HUDEP-2 (cell line): ENCODE results near the gene CLEC2L.

Source experiments
- DNase-seq, 76 experiments: peaks; one replicate each; lab custom pipeline; 2025; ENCODE audit not compliant: unreplicated experiment in 76 of 76; lab: John Stamatoyannopoulos, UW

Gene CLEC2L

GRCh38 chr7:139572704-139573385, 49.4 kb downstream of the CLEC2L start:
- DNase-seq: no peak

- no peak for DNase-seq
Measured at GRCh38 chr7:139573871-139574270, 50.4 kb downstream of the CLEC2L start.

GRCh38 chr7:139574618-139575337, 51.3 kb downstream of the CLEC2L start:
- DNase-seq: no peak

GRCh38 chr7:139575338-139575680, 51.8 kb downstream of the CLEC2L start:
- no peak for DNase-seq

GRCh38 chr7:139576179-139576973, 52.9 kb downstream of the CLEC2L start:
- no peak for DNase-seq

- no peak for DNase-seq
Measured at GRCh38 chr7:139580435-139580834, 57.0 kb downstream of the CLEC2L start.

- no peak for DNase-seq
Measured at GRCh38 chr7:139582130-139582650, 58.7 kb downstream of the CLEC2L start.

- no peak for DNase-seq
Measured at GRCh38 chr7:139582671-139583155, 59.2 kb downstream of the CLEC2L start.

- no peak for DNase-seq
Measured at GRCh38 chr7:139583826-139584553, 60.5 kb downstream of the CLEC2L start.

GRCh38 chr7:139585042-139585441, 61.6 kb downstream of the CLEC2L start:
- DNase-seq: no peak

GRCh38 chr7:139586286-139586685, 62.8 kb downstream of the CLEC2L start:
- DNase-seq: no peak

- no peak for DNase-seq
Measured at GRCh38 chr7:139587535-139587934, 64.0 kb downstream of the CLEC2L start.

GRCh38 chr7:139588632-139589031, 65.1 kb downstream of the CLEC2L start:
- no peak for DNase-seq

GRCh38 chr7:139589474-139589873, 66.0 kb downstream of the CLEC2L start:
- DNase-seq: no peak

- no peak for DNase-seq
Measured at GRCh38 chr7:139591550-139592195, 68.2 kb downstream of the CLEC2L start.

- DNase-seq: no peak
Measured at GRCh38 chr7:139592801-139593461, 69.4 kb downstream of the CLEC2L start.

GRCh38 chr7:139594090-139594489, 70.6 kb downstream of the CLEC2L start:
- DNase-seq: no peak
